ENCODE results near the gene CLIP2.
A peak's percentile ranks its signal among the peaks of the same experiment; 100 is the strongest.
"Not testable (repeated sequence)": the region's sequence is repeated elsewhere in the genome, so short reads cannot be mapped to it uniquely, and the experiment has no call there.

CLIP2 gene

GRCh38 chr7:74407958-74408357 lies 118.8 kb downstream of the CLIP2 start:
- DNase-seq: no peak
- intact Hi-C loops (cut with DNase I): no loop called here

GRCh38 chr7:74409571-74409970 lies 120.4 kb downstream of the CLIP2 start:
- no peak for DNase-seq
- intact Hi-C loops (cut with DNase I): no loop called here

GRCh38 chr7:74410772-74411171 lies 121.6 kb downstream of the CLIP2 start:
- no peak for DNase-seq
- intact Hi-C loops (cut with DNase I): loop anchor here (10.0 kb wide), 1 partner anchor 154 kb away; no protein-coding TSS in a partner anchor

GRCh38 chr7:74411571-74411970 lies 122.4 kb downstream of the CLIP2 start:
- DNase-seq: peak in 15 of 42 donors; percentile 20 to 70 (median 46)
- intact Hi-C loops (cut with DNase I): loop anchor here (10.0 kb wide), 1 partner anchor 153 kb away; no protein-coding TSS in a partner anchor

GRCh38 chr7:74412056-74412455 lies 122.8 kb downstream of the CLIP2 start:
- no peak for DNase-seq
- intact Hi-C loops (cut with DNase I): loop anchor here (10.0 kb wide), 1 partner anchor 153 kb away; no protein-coding TSS in a partner anchor

GRCh38 chr7:74412603-74413002 lies 123.4 kb downstream of the CLIP2 start:
- DNase-seq: no peak
- intact Hi-C loops (cut with DNase I): loop anchor here (10.0 kb wide), 1 partner anchor 152 kb away; no protein-coding TSS in a partner anchor

GRCh38 chr7:74414595-74415333 lies 125.6 kb downstream of the CLIP2 start:
- not testable (repeated sequence) for DNase-seq
- intact Hi-C loops (cut with DNase I): loop anchor here (10.0 kb wide), 1 partner anchor 150 kb away; no protein-coding TSS in a partner anchor

- peak; percentile 31 to 88 (median 74) for DNase-seq
- intact Hi-C loops (cut with DNase I): loop anchor here (10.0 kb wide), 1 partner anchor 147 kb away; no protein-coding TSS in a partner anchor
These were observed 128.3 kb downstream of the CLIP2 start for GRCh38 chr7:74417419-74417971.

- intact Hi-C loops (cut with DNase I): loop anchor here (10.0 kb wide), 1 partner anchor 147 kb away; no protein-coding TSS in a partner anchor
- DNase-seq: no peak
These were observed 128.9 kb downstream of the CLIP2 start for GRCh38 chr7:74418076-74418475.

GRCh38 chr7:74418538-74418937 lies 129.3 kb downstream of the CLIP2 start:
- intact Hi-C loops (cut with DNase I): loop anchor here (10.0 kb wide), 1 partner anchor 146 kb away; no protein-coding TSS in a partner anchor
- DNase-seq: no peak

- intact Hi-C loops (cut with DNase I): loop anchor here (10.0 kb wide), 1 partner anchor 146 kb away; no protein-coding TSS in a partner anchor
- not testable (repeated sequence) for DNase-seq
These were observed 130.0 kb downstream of the CLIP2 start for GRCh38 chr7:74419232-74419631.

- no peak for DNase-seq
- intact Hi-C loops (cut with DNase I): no loop called here
These were observed 130.8 kb downstream of the CLIP2 start for GRCh38 chr7:74420006-74420405.

GRCh38 chr7:74424291-74424880 lies 135.2 kb downstream of the CLIP2 start:
- peak in 1 of 42 donors; percentile 0 for DNase-seq
- intact Hi-C loops (cut with DNase I): no loop called here

GRCh38 chr7:74428023-74428422 lies 138.8 kb downstream of the CLIP2 start:
- no peak for DNase-seq
- intact Hi-C loops (cut with DNase I): no loop called here

- intact Hi-C loops (cut with DNase I): no loop called here
- DNase-seq: no peak
These were observed 140.0 kb downstream of the CLIP2 start for GRCh38 chr7:74429153-74429747.

GRCh38 chr7:74430409-74430808 lies 141.2 kb downstream of the CLIP2 start:
- intact Hi-C loops (cut with DNase I): not testable (repeated sequence)

GRCh38 chr7:74430961-74431466 lies 141.8 kb downstream of the CLIP2 start:
- DNase-seq: peak in 22 of 42 donors; percentile 14 to 72 (median 34)
- intact Hi-C loops (cut with DNase I): no loop called here

More at GRCh38 chr7:74430409-74430808, 141.2 kb downstream of the CLIP2 start:
- DNase-seq: not testable (repeated sequence)

GRCh38 chr7:74437291-74437571 lies 148.0 kb downstream of the CLIP2 start:
- DNase-seq; intact Hi-C loops (cut with DNase I): not testable (repeated sequence)

- intact Hi-C loops (cut with DNase I): no loop called here
- no peak for DNase-seq
These were observed 149.1 kb downstream of the CLIP2 start for GRCh38 chr7:74438327-74438726.
